ENCODE results near the gene VCP.

GRCh38 chr9:35111001-35111933 lies 38.8 kb upstream of the VCP start:
- TF ChIP-seq CTCF (IDR thresholded peaks at IDR 0.05) (no peak), POLR2A (IDR thresholded peaks at IDR 0.05) (peak; percentile 28 to 66)
